GM18909 (cell line): ENCODE results near the gene VASH2.
"Not testable (repeated sequence)": the region's sequence is repeated elsewhere in the genome, so short reads cannot be mapped to it uniquely, and the experiment has no call there.

ENCODE experiments used
- ATAC-seq: cut with Tn5 transposase; IDR thresholded peaks from one replicate; pipeline ENCODE4 v1.9.1; 2021; ENCODE audit warnings: mild to moderate bottlenecking; ENCODE audit not compliant: unreplicated experiment, poor library complexity

The VASH2 gene

DNA sequence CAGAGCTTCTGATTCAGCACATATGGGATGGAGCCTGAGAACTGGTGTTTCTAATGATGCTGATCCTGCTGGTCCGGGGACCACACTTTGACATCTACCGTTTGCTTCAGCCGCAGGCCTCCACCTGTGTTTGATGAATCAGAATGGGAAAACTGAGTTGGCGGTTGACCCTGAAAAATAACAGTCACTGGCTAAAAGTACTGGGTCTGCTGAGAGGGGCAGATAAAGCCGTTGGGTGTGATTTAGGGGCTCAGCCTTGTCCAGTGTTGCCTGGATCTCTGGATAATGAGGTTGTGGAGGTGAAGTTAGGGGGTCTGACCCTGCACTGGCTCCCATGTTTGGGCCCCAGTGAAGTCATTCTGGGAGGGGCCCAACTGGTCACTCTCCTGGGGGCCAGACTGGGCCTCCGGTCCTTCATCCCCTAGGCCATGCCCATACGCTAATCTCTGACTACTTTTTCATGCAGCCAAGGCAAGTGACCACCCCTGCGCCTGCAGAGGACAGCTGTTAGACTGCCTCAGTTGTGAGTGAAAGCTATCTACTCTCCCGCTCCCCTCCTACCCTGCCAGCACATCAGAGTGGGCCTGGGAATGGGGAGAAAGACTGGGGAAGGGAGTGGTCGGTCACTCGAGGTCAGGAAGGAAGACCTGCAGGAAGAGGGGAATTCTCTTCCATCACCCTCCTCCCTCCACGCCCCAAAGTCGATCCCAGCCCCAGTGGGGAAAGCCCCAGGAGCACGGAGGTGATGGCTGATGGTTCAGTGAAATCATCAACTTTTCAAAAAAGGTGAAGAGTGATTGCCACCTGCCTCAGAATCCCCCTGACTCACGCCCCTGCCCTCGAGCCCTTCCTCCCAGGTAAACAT is 27.7 kb downstream of the VASH2 start:
- no peak for ATAC-seq

DNA sequence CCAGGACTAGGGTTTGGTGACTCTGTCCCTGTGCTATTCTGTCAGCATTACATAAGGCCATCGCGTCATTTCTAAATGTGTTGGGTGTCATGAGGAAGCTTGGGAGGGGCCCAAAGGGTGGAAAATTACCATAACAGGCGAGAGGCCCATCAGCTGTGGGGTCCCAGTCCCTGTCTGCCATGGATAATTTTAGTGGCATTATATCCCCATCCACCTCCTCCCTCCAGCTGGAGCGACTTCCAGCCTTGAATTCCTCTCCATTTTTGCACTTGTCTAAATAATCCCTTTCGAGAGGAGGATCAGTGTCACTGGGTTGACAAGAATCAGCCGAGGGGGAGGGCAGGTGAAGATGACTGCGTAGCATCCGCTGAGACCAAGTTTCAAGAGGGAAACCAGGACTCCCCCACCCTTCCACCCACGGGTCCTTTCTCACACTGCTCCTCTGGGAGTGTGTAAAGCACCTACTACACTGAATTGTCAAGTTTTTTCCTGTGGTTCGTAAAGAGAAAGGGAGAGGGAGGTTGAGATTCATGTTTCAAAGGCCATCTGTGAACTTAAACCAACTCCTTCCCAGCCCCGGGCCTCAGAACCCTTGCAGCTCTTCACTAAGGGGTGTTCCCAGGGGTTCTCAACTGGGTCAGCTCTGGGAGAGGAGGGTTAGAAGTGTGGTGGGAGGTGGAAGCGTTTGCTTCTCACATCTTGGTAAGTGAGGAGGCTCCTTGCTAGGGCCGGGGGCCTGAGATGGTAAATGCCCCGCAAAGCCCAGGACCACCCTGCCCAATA is 29.2 kb downstream of the VASH2 start:
- peak; percentile 67 for ATAC-seq

GRCh38 chr1:212980123-212980785 is 29.9 kb downstream of the VASH2 start:
- ATAC-seq: no peak

DNA sequence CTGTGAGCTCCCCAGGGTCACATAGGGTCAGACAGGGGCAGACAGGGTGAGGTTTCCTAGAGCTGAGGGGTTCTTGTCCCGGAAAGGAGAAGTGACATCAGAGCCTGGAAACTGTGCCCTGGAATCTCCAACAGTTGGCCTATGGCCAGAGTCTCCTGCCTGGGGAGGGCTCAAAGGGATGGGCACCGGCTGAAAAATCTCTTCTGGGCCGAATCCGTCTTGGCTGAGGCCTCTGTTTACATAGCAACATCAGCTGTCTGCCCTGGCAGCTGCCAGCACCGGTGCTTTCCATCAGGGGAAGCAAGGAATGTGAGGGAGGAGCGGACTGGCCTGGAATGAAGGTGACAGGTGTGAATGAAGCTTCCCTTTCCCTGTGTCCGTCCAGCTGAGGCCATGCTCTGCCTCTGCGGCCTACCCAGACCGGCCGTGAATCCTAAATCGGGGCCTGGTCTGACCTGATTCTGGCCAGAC is 30.7 kb downstream of the VASH2 start:
- no peak for ATAC-seq

- peak; percentile 71 for ATAC-seq
Observed at GRCh38 chr1:212981571-212982328, 31.4 kb downstream of the VASH2 start.

GRCh38 chr1:212982430-212983152 is 32.2 kb downstream of the VASH2 start:
- no peak for ATAC-seq

GRCh38 chr1:212983482-212983881 is 33.1 kb downstream of the VASH2 start:
- no peak for ATAC-seq

- ATAC-seq: no peak
Observed at GRCh38 chr1:212984522-212985291, 34.4 kb downstream of the VASH2 start.

- ATAC-seq: no peak
Observed at GRCh38 chr1:212986551-212986950, 36.2 kb downstream of the VASH2 start.

DNA sequence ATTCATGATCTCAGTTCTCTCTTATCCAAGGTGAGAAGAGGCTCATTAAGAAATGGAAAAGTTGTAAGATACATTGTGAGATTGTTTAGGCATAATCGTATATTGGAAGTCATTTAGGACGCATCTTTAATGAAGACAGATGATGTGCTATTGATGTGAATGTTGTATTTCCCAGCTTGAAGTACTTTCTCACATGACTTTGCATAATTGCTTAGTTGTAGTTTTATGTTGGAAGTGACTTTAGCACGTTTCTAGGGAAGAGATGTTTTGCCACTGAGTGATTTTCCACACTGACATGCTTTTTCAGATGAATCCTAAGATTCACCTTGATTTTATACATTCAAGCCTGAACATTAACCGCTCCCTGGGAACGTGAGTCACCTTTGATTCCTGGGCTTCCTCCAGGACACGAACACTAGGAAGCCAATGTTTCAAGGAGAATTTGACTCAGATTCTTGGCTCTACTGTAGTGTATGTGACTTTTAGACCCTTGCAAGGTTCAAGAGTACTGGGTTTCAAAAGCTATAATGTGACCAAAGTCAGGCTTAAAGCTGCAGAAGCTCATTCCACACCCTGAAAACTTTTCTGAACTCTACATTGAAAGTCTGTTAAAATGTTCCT is 37.5 kb downstream of the VASH2 start:
- ATAC-seq: no peak

GRCh38 chr1:212990276-212990675 is 39.9 kb downstream of the VASH2 start:
- no peak for ATAC-seq

DNA sequence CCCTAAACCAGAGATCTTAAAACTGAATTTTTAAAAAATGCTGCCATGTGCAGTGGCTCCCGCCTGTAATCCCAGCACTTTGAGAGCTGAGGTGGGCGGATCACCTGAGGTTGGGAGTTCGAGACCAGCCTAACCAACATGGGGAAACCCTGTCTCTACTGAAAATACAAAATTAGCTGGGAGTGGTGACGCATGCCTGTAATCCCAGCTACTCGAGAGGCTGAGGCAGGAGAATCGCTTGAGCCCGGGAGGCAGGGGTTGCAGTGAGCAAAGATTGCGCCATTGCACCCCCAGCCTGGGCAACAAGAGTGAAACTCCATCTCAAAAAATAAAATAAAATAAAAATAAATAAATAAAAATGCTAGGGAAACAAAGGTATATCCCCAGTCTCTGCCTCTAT is 43.6 kb downstream of the VASH2 start:
- ATAC-seq: not testable (repeated sequence)

DNA sequence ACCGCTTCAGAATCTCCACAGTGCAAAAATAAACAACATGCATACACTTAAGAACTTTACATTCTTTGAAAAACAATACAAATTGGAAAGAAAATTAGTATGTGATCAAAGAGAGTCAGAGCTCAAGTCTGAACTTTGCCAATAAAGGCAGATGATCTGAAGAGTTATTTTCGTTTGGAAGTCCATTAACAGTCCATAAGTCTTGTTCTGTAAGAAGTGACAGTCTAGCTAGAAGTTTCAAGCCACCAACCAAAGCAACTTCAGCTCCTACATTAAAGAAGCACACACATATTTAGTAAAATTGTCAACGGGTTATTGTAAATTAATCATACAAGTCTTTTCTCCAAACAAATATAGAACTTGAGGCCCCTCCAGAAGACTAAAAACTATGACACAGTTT is 44.6 kb downstream of the VASH2 start:
- ATAC-seq: no peak

DNA sequence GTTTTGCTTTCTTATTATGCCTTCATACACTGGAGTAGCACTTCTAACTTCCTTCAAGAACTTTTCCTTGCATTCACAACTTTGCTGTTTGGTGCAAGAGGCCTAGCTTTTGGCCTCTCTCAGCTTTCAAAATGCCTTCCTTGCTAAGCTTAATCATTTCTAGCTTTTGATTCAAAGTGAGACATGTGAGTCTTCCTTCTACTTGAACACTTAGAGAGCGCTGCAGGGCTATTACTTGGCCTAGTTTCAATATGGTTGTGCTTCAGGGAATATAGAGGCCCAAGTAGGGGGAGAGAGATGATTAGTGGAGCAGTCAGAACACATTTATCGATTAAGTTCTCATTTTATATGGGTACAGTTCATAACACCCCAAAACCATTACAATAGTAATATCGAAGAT is 52.9 kb downstream of the VASH2 start:
- ATAC-seq: peak; percentile 52

DNA sequence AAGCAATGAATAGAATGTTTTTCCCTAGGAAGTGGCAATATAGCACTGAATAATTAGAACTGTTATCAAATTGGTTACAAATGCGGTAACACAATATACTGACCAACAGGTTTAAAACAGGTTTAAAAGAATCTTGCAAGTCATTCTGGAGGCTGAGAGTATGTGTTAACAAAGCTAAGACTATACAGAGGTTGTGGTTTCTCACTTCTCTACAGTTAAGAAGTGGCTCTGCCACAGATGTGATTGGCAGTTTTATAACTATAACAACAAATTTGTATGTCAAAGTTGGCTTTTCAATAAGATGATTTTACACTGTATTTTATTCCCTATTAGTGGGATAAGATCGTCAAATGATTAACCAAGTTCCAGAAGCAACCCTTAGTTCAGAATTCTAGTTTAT is 58.2 kb downstream of the VASH2 start:
- peak; percentile 84 for ATAC-seq

GRCh38 chr1:213014642-213015041 is 64.3 kb downstream of the VASH2 start:
- peak; percentile 1 for ATAC-seq

DNA sequence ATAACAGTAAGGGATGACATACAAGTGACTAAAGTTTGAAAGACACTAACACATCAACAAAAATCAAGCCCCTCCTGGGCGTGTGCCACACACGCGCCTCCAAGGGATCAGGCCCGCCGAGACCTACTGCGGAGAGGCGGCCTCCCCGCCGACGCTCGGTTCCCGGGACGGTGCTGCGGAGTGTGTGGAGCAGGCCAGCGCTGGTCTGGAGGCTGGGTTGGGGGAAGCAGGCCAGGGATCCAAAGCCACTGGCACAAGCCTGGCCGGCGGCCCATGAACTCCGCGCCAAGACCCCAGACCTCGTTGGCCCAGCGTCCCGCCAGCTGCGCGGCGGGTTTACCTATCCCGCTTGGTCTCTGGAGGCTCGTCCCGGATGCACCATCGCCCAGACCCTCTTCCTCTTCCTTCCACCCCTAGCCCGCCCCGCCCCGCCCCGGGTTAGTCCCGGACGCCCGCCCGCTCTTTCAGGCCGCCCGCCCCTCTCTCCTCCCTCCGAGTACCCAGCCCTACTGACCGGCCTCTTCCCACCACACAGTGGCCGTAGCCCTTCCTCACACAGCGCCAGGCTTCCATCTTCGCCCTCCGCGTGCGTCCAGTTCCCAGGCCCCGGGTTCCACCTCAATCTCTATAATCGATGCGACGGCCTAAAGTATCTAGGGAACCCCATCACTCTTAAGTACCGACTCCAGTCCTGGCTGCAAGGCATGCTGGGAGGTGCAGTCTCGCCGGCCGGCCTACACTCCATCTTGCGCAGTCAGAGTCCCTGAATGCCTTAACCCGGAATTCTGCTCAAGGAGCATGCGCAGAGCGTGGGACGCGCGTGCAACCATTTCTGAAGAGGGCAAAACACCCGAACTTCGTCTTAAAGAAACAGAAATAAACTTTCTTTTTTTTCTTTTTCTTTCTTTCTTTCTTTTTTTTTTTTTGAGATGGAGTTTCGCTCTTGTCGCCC is 65.0 kb downstream of the VASH2 start, which contains the start of gene ANGEL2:
Gene ANGEL2 (minus strand): TSS at position 769 of the 952 bp plus-strand sequence. CDS start 196 bp downstream, at position 573.
- peak; percentile 95 for ATAC-seq
